ENCODE results near the gene IRF2. TPM values are rescaled to one million over a fixed set of nuclear protein-coding genes. Genes with fewer than 3 reads are reported as not detected.

IRF2 gene
- total and polyA plus RNA-seq, 2 donors from 2014 or later: 16.8 to 42.8 TPM

GRCh38 chr4:184350964-184351363 lies 123.4 kb downstream of the IRF2 start:
- no peaks in the 10 kb centered on the region for H3K36me3 ChIP-seq (ENCODE audit: control insufficient read depth in 2 of 3, insufficient read depth in 3 of 3, low read length in 3 of 3)
- no peaks in the 10 kb centered on the region for H3K9me3 ChIP-seq (ENCODE audit: control insufficient read depth in 2 of 3, insufficient read depth in 1 of 3, low read length in 3 of 3)
- DNase-seq (no peak), FAIRE-seq (no peak)
- H3K4me1 ChIP-seq (ENCODE audit: control insufficient read depth in 2 of 3, insufficient read depth in 2 of 3, low read depth in 1 of 3, low read length in 3 of 3): peaks cover 2 to 22% (median 11%) of the 10 kb centered on the region in 3 donors
- H3K27me3 ChIP-seq (ENCODE audit: control insufficient read depth, insufficient read depth, low read length): no peaks in the 10 kb centered on the region
- TF ChIP-seq, protein P1, sequence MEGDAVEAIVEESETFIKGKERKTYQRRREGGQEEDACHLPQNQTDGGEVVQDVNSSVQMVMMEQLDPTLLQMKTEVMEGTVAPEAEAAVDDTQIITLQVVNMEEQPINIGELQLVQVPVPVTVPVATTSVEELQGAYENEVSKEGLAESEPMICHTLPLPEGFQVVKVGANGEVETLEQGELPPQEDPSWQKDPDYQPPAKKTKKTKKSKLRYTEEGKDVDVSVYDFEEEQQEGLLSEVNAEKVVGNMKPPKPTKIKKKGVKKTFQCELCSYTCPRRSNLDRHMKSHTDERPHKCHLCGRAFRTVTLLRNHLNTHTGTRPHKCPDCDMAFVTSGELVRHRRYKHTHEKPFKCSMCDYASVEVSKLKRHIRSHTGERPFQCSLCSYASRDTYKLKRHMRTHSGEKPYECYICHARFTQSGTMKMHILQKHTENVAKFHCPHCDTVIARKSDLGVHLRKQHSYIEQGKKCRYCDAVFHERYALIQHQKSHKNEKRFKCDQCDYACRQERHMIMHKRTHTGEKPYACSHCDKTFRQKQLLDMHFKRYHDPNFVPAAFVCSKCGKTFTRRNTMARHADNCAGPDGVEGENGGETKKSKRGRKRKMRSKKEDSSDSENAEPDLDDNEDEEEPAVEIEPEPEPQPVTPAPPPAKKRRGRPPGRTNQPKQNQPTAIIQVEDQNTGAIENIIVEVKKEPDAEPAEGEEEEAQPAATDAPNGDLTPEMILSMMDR (IDR thresholded peaks at IDR 0.05; ENCODE audit: borderline replicate concordance, extremely low read depth, insufficient read depth): no peak
- H3K27ac ChIP-seq (ENCODE audit: low read depth in 2 of 2, low read length in 2 of 2): no peak overlapping the region
- intact Hi-C loops (cut with DNase I): no loop called here
- no peak overlapping the region for H3K4me3 ChIP-seq (ENCODE audit: low read length in 3 of 3)
- no peak overlapping the region for H3K9ac ChIP-seq (ENCODE audit: low read length in 3 of 3)

DNA sequence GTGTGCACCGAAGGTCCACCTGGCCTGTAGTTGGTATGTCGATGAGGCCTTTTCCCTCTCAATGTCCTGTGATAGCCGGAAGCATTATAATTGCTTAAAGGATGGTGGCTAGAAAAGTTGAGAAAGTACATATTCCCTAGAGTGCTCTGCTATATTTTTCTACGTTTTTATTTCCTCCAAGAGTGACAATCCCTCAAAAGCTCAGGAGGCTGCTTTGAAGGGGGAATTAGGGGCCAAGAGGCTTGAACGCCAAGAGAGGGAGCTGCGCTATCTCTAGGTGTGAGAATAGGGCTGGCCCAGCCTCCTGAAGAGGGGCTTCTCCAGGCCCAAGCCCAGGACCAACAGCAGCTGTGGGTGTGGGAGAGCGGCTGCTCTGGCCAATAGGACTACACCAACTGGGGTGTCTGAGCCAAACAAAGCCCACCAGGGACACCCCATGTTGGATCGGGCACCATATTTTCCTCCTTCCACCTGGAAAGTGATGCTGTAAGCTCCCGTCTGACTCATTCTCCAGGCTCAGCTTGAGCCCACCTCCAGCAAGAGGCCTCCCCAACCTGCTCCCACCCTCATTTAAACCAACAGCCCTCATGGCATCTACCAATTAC lies 124.0 kb downstream of the IRF2 start:
- no peak overlapping the region for H3K27ac ChIP-seq (ENCODE audit: low read depth in 2 of 2, low read length in 2 of 2)
- H3K9me3 ChIP-seq (ENCODE audit: control insufficient read depth in 2 of 3, insufficient read depth in 1 of 3, low read length in 3 of 3): no peaks in the 10 kb centered on the region
- intact Hi-C loops (cut with DNase I): no loop called here
- H3K4me3 ChIP-seq (ENCODE audit: low read length in 3 of 3): no peak overlapping the region
- peaks cover 2 to 22% (median 11%) of the 10 kb centered on the region in 3 donors for H3K4me1 ChIP-seq (ENCODE audit: control insufficient read depth in 2 of 3, insufficient read depth in 2 of 3, low read depth in 1 of 3, low read length in 3 of 3)
- FAIRE-seq (no peak), DNase-seq (no peak)
- no peaks in the 10 kb centered on the region for H3K36me3 ChIP-seq (ENCODE audit: control insufficient read depth in 2 of 3, insufficient read depth in 3 of 3, low read length in 3 of 3)
- no peak overlapping the region for H3K9ac ChIP-seq (ENCODE audit: low read length in 3 of 3)
- no peaks in the 10 kb centered on the region for H3K27me3 ChIP-seq (ENCODE audit: control insufficient read depth, insufficient read depth, low read length)
- TF ChIP-seq, protein P1 (IDR thresholded peaks at IDR 0.05; ENCODE audit: borderline replicate concordance, extremely low read depth, insufficient read depth): no peak

GRCh38 chr4:184349283-184350039 lies 124.9 kb downstream of the IRF2 start:
- H3K9me3 ChIP-seq (ENCODE audit: control insufficient read depth in 2 of 3, insufficient read depth in 1 of 3, low read length in 3 of 3): no peaks in the 10 kb centered on the region
- DNase-seq (no peak), FAIRE-seq (no peak)
- H3K4me3 ChIP-seq (ENCODE audit: low read length in 3 of 3): no peak overlapping the region
- peaks cover 2 to 17% (median 7%) of the 10 kb centered on the region in 3 donors for H3K4me1 ChIP-seq (ENCODE audit: control insufficient read depth in 2 of 3, insufficient read depth in 2 of 3, low read depth in 1 of 3, low read length in 3 of 3)
- H3K27ac ChIP-seq (ENCODE audit: low read depth in 2 of 2, low read length in 2 of 2): no peak overlapping the region
- H3K9ac ChIP-seq (ENCODE audit: low read length in 3 of 3): no peak overlapping the region
- no peaks in the 10 kb centered on the region for H3K36me3 ChIP-seq (ENCODE audit: control insufficient read depth in 2 of 3, insufficient read depth in 3 of 3, low read length in 3 of 3)
- H3K27me3 ChIP-seq (ENCODE audit: control insufficient read depth, insufficient read depth, low read length): no peaks in the 10 kb centered on the region
- intact Hi-C loops (cut with DNase I): no loop called here
- TF ChIP-seq, protein P1 (IDR thresholded peaks at IDR 0.05; ENCODE audit: borderline replicate concordance, extremely low read depth, insufficient read depth): no peak
